ENCODE results near the gene SASH3. TPM values are rescaled to one million over a fixed set of nuclear protein-coding genes. Genes with fewer than 3 reads are reported as not detected.

SASH3 gene
- total and polyA plus RNA-seq, 12 donors, result 1.1 to 27.8 (median 13.4) TPM

DNA sequence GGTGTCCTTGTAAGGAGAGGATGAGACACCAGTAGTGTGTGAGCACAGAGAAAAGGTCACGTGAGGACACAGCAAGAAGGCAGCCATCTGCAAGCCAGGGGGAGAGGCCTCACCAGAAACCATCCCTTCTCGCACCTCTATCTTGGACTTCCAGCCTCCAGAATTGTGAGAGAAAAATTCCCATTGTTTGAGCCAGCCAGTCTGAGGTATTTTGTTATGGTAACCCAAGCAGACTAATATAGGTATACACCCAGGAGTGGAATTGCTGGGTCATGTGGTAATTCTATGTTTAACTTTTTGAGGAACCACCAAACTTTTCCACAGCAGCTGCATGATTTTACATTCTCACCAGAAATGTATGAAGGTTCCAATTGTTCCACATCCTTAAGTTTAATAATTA is 38.4 kb downstream of the SASH3 start:
- intact Hi-C loops (cut with DNase I), result no loop called here
- no peak for TF ChIP-seq POLR2A (IDR thresholded peaks at IDR 0.05)
- TF ChIP-seq, protein P1, sequence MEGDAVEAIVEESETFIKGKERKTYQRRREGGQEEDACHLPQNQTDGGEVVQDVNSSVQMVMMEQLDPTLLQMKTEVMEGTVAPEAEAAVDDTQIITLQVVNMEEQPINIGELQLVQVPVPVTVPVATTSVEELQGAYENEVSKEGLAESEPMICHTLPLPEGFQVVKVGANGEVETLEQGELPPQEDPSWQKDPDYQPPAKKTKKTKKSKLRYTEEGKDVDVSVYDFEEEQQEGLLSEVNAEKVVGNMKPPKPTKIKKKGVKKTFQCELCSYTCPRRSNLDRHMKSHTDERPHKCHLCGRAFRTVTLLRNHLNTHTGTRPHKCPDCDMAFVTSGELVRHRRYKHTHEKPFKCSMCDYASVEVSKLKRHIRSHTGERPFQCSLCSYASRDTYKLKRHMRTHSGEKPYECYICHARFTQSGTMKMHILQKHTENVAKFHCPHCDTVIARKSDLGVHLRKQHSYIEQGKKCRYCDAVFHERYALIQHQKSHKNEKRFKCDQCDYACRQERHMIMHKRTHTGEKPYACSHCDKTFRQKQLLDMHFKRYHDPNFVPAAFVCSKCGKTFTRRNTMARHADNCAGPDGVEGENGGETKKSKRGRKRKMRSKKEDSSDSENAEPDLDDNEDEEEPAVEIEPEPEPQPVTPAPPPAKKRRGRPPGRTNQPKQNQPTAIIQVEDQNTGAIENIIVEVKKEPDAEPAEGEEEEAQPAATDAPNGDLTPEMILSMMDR (IDR thresholded peaks at IDR 0.05), result no peak

DNA sequence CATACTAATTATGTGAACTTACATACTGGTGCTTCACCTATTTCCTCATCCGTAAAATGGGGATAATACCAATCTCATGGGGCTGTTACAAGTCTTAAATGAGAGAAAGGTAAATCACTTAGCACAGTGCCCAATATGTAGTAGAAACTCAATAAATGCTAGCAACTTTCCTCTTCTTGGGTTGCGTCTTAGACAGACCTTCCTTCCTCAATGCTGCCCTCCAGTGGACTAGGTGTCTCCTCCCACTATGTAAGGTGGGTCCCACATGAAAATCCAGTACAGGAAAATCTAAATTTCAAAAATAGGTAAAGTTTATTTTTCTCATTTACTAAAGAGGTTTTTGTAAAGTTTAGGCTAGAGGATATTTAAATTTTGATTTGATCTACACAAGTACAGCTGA is 43.4 kb downstream of the SASH3 start:
- Histone ChIP-seq H3K4me1 (replicated peaks in 1 of 2) (no peaks in the 10 kb centered on the region), H3K27me3 (no peaks in the 10 kb centered on the region), H3K27ac (no peak overlapping the region), H3K9me3 (replicated peaks in 1 of 3) (no peaks in the 10 kb centered on the region), H3K4me3 (no peak overlapping the region), H3K36me3 (replicated peaks in 1 of 2) (no peaks in the 10 kb centered on the region)
- TF ChIP-seq, protein P1 (IDR thresholded peaks at IDR 0.05), result peak; percentile 28 to 56 (median 46)
- TF ChIP-seq POLR2A (IDR thresholded peaks at IDR 0.05), result no peak
- peak; percentile 33 to 58 (median 46) for DNase-seq
- 43 to 71% (median 58%) methylated on average over 2 of the region's 2 CpGs for WGBS, 4 donors
- intact Hi-C loops (cut with DNase I), result loop anchor here in 1 of 2 donors (10.0 kb wide), 1 partner anchor 218 kb away; no protein-coding TSS in a partner anchor

More for the DNA sequence above, 38.4 kb downstream of the SASH3 start:
- H3K4me3 ChIP-seq, result no peak overlapping the region
- no peaks in the 10 kb centered on the region for H3K4me1 ChIP-seq (replicated peaks in 1 of 2)
- H3K36me3 ChIP-seq (replicated peaks in 1 of 2), result no peaks in the 10 kb centered on the region
- 82 to 100% (median 94%) methylated on average over 2 of the region's 2 CpGs for WGBS, 4 donors
- no peak overlapping the region for H3K27ac ChIP-seq
- no peaks in the 10 kb centered on the region for H3K27me3 ChIP-seq
- no peak for DNase-seq
- H3K9me3 ChIP-seq (replicated peaks in 1 of 3), result no peaks in the 10 kb centered on the region

DNA sequence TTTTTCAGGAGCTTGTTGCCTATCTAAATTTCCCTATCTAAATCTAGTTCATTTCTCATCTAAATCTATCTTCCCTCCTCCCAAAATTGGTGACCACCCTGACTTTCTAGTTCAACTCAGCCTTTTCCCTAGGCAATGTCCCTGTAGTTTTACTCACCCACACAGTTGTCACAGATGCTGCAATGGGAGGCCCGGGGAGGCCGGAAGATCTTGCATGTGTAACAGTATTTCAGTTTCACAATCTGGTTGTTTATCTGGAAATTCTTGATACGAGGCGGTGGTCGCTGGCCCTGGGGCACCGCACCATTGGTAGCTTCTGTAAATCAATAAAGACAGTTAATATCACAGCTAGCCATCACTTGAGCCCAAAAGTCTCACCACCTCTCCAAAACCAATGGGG is 43.8 kb downstream of the SASH3 start:
- Histone ChIP-seq H3K27ac (no peak overlapping the region), H3K36me3 (replicated peaks in 1 of 2) (no peaks in the 10 kb centered on the region), H3K27me3 (no peaks in the 10 kb centered on the region), H3K9me3 (replicated peaks in 1 of 3) (no peaks in the 10 kb centered on the region), H3K4me1 (replicated peaks in 1 of 2) (no peaks in the 10 kb centered on the region), H3K4me3 (no peak overlapping the region)
- TF ChIP-seq, protein P1 (IDR thresholded peaks at IDR 0.05), result no peak
- TF ChIP-seq POLR2A (IDR thresholded peaks at IDR 0.05), result no peak
- no peak for DNase-seq
- 76 to 84% (median 77%) methylated on average over 6 of the region's 6 CpGs for WGBS, 4 donors
- intact Hi-C loops (cut with DNase I), result loop anchor here in 1 of 2 donors (10.0 kb wide), 1 partner anchor 219 kb away; no protein-coding TSS in a partner anchor

DNA sequence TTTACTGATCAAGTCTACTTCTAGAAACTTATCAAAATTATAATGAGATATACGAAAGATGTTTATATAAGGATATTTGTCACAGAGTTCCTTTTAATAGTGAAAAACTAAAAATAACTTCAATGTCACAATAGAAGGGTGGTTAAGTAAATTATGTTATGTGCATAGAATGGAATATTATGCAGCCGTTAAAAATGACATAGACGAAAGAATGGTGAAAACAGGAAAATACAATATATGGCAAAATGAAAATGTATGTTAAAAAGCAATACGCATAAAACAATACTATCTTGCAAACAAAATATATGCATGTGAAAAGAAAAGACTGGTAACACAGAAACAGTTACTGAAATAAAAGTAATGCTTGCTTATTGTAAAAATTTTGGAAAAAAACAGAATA is 44.9 kb downstream of the SASH3 start:
- DNase-seq, result no peak
- TF ChIP-seq, protein P1 (IDR thresholded peaks at IDR 0.05), result no peak
- TF ChIP-seq POLR2A (IDR thresholded peaks at IDR 0.05), result no peak
- Histone ChIP-seq H3K27ac (no peak overlapping the region), H3K36me3 (replicated peaks in 1 of 2) (no peaks in the 10 kb centered on the region), H3K4me1 (replicated peaks in 1 of 2) (no peaks in the 10 kb centered on the region), H3K27me3 (no peaks in the 10 kb centered on the region), H3K9me3 (replicated peaks in 1 of 3) (no peaks in the 10 kb centered on the region), H3K4me3 (no peak overlapping the region)
- intact Hi-C loops (cut with DNase I), result loop anchor here in 1 of 2 donors (10.0 kb wide), 1 partner anchor 220 kb away; no protein-coding TSS in a partner anchor
- 91 to 97% (median 94%) methylated on average over 4 of the region's 4 CpGs for WGBS, 4 donors
